ENCODE data around the gene MLN.

The MLN gene

DNA sequence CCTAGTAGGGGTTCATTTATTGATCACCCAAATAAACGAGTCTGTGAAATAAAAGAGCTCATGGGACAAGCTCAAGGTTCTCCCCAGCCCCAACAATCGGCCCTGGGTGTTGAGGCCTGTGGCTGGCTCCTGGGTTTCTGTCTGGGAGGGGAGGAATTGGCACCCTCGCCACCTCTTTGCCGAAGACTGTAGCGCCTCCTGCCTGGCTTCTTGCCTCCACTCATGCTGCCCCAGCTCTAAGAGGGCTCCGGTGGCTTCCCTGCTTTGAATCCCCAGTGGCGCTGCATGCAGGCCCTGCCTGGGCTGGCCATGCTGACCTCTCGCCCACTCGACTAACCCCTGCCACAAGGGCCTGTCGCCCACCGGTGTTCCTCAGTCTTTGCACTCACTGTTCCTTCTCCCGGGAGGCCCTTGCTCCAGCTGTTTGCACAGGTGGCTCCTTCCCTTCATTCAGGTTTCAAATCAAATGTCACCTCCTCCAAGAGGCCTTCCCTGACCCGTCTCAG, 5.4 kb downstream of the MLN start:
- Histone ChIP-seq H3K4me1 (no peaks in the 10 kb centered on the region), H3K4me3 (ENCODE audit: low read depth, low read length) (no peak overlapping the region), H3K27ac (no peak overlapping the region), H3K27me3 (ENCODE audit: control insufficient read depth, insufficient read depth, low read length) (no peaks in the 10 kb centered on the region), H3K36me3 (ENCODE audit: control insufficient read depth, insufficient read depth, low read length) (no peaks in the 10 kb centered on the region), H3K9me3 (ENCODE audit: control insufficient read depth, low read length) (no peaks in the 10 kb centered on the region), H2AFZ (no peak overlapping the region), H3K79me2 (no peaks in the 10 kb centered on the region), H3K4me2 (ENCODE audit: low read length) (no peak overlapping the region), H3K9ac (no peak overlapping the region)
- TF ChIP-seq, protein P1, sequence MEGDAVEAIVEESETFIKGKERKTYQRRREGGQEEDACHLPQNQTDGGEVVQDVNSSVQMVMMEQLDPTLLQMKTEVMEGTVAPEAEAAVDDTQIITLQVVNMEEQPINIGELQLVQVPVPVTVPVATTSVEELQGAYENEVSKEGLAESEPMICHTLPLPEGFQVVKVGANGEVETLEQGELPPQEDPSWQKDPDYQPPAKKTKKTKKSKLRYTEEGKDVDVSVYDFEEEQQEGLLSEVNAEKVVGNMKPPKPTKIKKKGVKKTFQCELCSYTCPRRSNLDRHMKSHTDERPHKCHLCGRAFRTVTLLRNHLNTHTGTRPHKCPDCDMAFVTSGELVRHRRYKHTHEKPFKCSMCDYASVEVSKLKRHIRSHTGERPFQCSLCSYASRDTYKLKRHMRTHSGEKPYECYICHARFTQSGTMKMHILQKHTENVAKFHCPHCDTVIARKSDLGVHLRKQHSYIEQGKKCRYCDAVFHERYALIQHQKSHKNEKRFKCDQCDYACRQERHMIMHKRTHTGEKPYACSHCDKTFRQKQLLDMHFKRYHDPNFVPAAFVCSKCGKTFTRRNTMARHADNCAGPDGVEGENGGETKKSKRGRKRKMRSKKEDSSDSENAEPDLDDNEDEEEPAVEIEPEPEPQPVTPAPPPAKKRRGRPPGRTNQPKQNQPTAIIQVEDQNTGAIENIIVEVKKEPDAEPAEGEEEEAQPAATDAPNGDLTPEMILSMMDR (IDR thresholded peaks at IDR 0.05) = no peak

DNA sequence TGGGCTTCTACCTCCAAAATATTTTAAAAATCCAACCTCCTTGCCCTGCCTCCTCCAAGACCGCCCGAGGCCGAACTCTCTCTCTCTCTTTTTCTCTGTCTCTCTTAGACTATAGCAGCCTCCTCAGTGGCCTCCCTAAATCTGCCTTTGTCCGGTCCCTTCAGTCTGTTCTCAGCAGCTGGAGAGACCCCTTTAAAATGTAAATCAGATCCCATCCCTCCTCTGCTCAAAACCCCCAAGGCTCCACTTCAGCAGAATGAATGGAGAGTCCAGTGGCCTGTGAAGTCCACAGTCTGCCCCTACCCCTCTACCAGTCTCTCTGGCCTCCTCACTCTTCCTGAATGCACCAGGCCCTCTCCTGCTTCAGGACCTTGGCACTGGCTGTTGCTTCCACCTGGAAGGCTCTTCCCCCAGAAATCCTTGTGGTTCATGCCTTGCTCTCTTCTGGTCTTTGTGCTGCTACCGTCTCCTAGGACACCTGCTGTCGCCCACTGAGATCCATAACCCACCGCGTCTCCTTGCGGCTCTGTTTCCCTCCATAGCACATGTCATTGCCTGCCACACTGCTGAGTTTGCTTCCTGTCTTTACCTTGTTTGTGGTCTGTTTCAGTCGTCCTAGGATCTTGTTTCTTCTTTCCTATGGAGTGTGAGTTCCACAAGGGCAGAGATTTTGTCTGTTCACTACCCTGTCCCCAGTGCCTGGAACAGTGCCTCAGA, 6.0 kb downstream of the MLN start:
- Histone ChIP-seq H3K27ac (no peak overlapping the region), H3K9ac (no peak overlapping the region), H3K4me2 (ENCODE audit: low read length) (no peak overlapping the region), H3K36me3 (ENCODE audit: control insufficient read depth, insufficient read depth, low read length) (no peaks in the 10 kb centered on the region), H3K4me3 (ENCODE audit: low read depth, low read length) (no peak overlapping the region), H3K27me3 (ENCODE audit: control insufficient read depth, insufficient read depth, low read length) (no peaks in the 10 kb centered on the region), H3K9me3 (ENCODE audit: control insufficient read depth, low read length) (no peaks in the 10 kb centered on the region), H2AFZ (no peak overlapping the region), H3K4me1 (no peaks in the 10 kb centered on the region), H3K79me2 (no peaks in the 10 kb centered on the region)
- TF ChIP-seq, protein P1 (IDR thresholded peaks at IDR 0.05) = no peak

GRCh38 chr6:33794910-33795623, 8.7 kb downstream of the MLN start:
- no peaks in the 10 kb centered on the region for H3K9me3 ChIP-seq (ENCODE audit: control insufficient read depth, low read length)
- H3K4me1 ChIP-seq = no peaks in the 10 kb centered on the region
- H3K9ac ChIP-seq = no peak overlapping the region
- no peak overlapping the region for H3K4me3 ChIP-seq (ENCODE audit: low read depth, low read length)
- H3K79me2 ChIP-seq = no peaks in the 10 kb centered on the region
- TF ChIP-seq, protein P1 (IDR thresholded peaks at IDR 0.05) = no peak
- H3K27me3 ChIP-seq (ENCODE audit: control insufficient read depth, insufficient read depth, low read length) = no peaks in the 10 kb centered on the region
- no peaks in the 10 kb centered on the region for H3K36me3 ChIP-seq (ENCODE audit: control insufficient read depth, insufficient read depth, low read length)
- H2AFZ ChIP-seq = no peak overlapping the region
- no peak overlapping the region for H3K27ac ChIP-seq
- H3K4me2 ChIP-seq (ENCODE audit: low read length) = no peak overlapping the region

DNA sequence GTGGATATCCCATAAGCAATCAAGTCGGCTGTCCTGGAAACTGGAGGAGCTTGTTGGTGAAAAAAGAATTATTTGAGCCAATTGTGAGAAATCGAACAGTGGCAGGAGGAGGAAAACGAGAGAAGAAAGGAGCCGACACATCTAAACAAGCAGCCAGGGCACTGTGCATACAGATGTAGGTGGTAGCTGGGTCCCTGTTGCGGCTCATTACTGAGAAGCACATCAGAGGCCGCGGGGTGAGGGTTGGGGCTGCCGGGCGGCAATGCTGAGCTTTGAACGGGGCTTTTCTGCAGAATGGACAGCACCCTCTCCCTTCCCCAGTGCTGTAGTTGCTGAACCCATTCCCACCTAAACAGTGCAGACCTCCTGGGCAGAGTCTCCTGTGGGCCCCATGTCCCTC, 10.8 kb downstream of the MLN start:
- TF ChIP-seq, protein P1 (IDR thresholded peaks at IDR 0.05) = no peak
- no peaks in the 10 kb centered on the region for H3K9me3 ChIP-seq (ENCODE audit: control insufficient read depth, low read length)
- H2AFZ ChIP-seq = no peak overlapping the region
- peaks cover 5% of the 10 kb centered on the region for H3K79me2 ChIP-seq
- H3K36me3 ChIP-seq (ENCODE audit: control insufficient read depth, insufficient read depth, low read length) = no peaks in the 10 kb centered on the region
- H3K27me3 ChIP-seq (ENCODE audit: control insufficient read depth, insufficient read depth, low read length) = no peaks in the 10 kb centered on the region
- H3K4me1 ChIP-seq = peaks cover 5% of the 10 kb centered on the region
- H3K4me3 ChIP-seq (ENCODE audit: low read depth, low read length) = no peak overlapping the region
- H3K27ac ChIP-seq = no peak overlapping the region
- H3K4me2 ChIP-seq (ENCODE audit: low read length) = no peak overlapping the region
- H3K9ac ChIP-seq = no peak overlapping the region

Data from parathyroid adenoma (tissue), 2 donors.